KMS-11 (cell line): ENCODE data around the gene NDFIP1.

Experiments
- H2AFZ ChIP-seq: fragments of 200-600 bp; sonication (generic); 2 replicates; pipeline ENCODE4 v1.6.1; 2016; ENCODE audit warnings: antibody characterized with exemption, mixed run types, low read depth
- H3K27ac ChIP-seq: fragments of 200-600 bp; sonication (generic); 2 replicates; pipeline ENCODE4 v1.6.1; 2016; ENCODE audit warnings: mild to moderate bottlenecking, mixed run types
- H3K27me3 ChIP-seq: fragments of 200-600 bp; sonication (generic); 2 replicates; pipeline ENCODE4 v1.6.1; 2017; ENCODE audit warnings: mild to moderate bottlenecking, low read depth, mixed run types, moderate library complexity; ENCODE audit not compliant: insufficient read depth
- H3K36me3 ChIP-seq: fragments of 200-600 bp; sonication (generic); 2 replicates; pipeline ENCODE4 v1.6.1; 2017; ENCODE audit warnings: mild to moderate bottlenecking, mixed run types; ENCODE audit not compliant: insufficient read depth
- H3K4me1 ChIP-seq: fragments of 200-600 bp; sonication (generic); 2 replicates; pipeline ENCODE4 v1.6.1; 2016; ENCODE audit warnings: mild to moderate bottlenecking, low read depth, mixed run types; ENCODE audit not compliant: poor library complexity, severe bottlenecking
- H3K4me2 ChIP-seq: fragments of 200-600 bp; sonication (generic); 2 replicates; pipeline ENCODE4 v1.7.0; 2016; ENCODE audit warnings: mild to moderate bottlenecking, mixed run types
- H3K4me3 ChIP-seq: fragments of 200-600 bp; sonication (generic); IDR thresholded peaks from 2 replicates; pipeline ENCODE4 v1.6.1; 2017; ENCODE audit warnings: low read depth, low read length, mixed read lengths; ENCODE audit not compliant: insufficient read depth
- H3K79me2 ChIP-seq: fragments of 200-600 bp; sonication (generic); 2 replicates; pipeline ENCODE4 v1.6.1; 2016; ENCODE audit warnings: low read depth, mixed run types; ENCODE audit not compliant: insufficient read depth
- H3K9ac ChIP-seq: fragments of 200-600 bp; sonication (generic); 2 replicates; pipeline ENCODE4 v1.6.1; 2016; ENCODE audit warnings: mild to moderate bottlenecking, mixed run types
- H4K20me1 ChIP-seq: fragments of 200-600 bp; sonication (generic); 2 replicates; pipeline ENCODE4 v1.6.1; 2016; ENCODE audit warnings: mild to moderate bottlenecking, mixed run types; ENCODE audit not compliant: insufficient read depth
- TF ChIP-seq, protein P1 (sequence below): fragments of 200-600 bp; sonication (generic); conservative IDR thresholded peaks from 2 replicates; pipeline ENCODE4 v1.6.1; 2017; ENCODE audit warnings: low read depth, mild to moderate bottlenecking, antibody characterized with exemption, low read length, moderate library complexity, mixed read lengths

NDFIP1 gene

DNA sequence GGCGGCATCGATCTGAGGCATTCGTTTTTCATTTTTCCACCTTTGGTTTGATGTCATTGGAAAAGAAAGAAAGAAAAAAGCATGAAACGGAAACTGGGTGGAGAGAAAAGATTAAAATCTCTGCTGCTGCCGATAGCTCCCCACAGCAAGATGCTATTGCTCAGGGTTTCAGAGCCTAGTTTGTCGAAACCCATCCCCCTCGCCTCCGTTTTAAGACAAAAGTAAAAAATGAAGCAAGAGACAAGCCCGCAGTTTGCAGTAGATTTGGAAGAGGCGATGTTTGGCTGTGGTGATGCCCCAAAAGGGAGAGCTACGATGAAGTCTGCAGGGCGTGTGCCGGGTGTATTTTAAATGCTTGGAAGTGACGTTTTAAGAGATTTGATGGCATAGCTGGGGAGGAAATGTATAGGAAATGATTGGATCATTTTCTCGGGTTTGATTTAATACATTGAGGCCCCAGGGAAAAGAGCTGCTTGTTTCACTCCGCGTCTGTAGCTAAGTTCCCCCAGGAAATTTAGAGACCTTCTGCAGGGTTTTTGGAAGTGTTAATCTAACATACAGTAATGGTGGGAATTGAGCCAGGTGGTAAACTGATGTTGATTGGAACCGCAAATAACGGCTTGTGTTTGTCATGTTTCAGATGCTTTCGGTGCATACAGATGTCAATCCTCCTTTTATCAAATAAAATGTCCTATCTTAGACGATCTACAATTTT, 909 bp downstream of the NDFIP1 start:
- Histone ChIP-seq H3K27ac (peak overlapping the region; percentile 88), H3K4me2 (peak overlapping the region; percentile 98), H3K36me3 (no peaks in the 10 kb centered on the region), H3K79me2 (peaks cover 54% of the 10 kb centered on the region), H4K20me1 (no peaks in the 10 kb centered on the region), H3K9ac (peak overlapping the region; percentile 89), H3K4me1 (peaks cover 41% of the 10 kb centered on the region), H3K4me3 (no peak overlapping the region), H2AFZ (peak overlapping the region; percentile 57), H3K27me3 (no peaks in the 10 kb centered on the region)
- TF ChIP-seq, protein P1, sequence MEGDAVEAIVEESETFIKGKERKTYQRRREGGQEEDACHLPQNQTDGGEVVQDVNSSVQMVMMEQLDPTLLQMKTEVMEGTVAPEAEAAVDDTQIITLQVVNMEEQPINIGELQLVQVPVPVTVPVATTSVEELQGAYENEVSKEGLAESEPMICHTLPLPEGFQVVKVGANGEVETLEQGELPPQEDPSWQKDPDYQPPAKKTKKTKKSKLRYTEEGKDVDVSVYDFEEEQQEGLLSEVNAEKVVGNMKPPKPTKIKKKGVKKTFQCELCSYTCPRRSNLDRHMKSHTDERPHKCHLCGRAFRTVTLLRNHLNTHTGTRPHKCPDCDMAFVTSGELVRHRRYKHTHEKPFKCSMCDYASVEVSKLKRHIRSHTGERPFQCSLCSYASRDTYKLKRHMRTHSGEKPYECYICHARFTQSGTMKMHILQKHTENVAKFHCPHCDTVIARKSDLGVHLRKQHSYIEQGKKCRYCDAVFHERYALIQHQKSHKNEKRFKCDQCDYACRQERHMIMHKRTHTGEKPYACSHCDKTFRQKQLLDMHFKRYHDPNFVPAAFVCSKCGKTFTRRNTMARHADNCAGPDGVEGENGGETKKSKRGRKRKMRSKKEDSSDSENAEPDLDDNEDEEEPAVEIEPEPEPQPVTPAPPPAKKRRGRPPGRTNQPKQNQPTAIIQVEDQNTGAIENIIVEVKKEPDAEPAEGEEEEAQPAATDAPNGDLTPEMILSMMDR, result no peak

DNA sequence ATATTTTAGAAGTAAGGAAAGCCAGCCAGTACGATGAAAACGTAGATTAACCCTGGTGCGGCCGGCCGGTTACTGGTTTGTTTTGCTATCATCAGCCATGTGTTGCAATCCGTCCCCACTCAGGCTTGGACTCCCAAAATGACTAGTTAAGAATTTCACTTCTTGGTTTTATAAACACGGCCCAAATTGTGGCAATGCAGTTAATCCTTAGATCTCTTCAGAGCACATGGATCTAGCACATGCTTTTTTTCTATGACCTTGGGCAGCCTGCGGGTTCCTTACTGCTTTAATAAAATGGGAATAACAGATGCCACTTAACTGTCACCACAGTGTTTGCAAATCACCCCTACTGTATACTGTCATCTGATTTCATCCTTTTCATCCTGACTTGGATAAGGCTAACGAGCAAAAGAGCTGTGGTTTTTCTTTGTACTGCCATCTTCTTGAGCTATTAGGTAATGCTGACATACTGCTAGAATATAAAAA, 1.5 kb downstream of the NDFIP1 start:
- Histone ChIP-seq H3K27ac (peak overlapping the region; percentile 88), H3K4me2 (peak overlapping the region; percentile 98), H3K36me3 (no peaks in the 10 kb centered on the region), H3K27me3 (no peaks in the 10 kb centered on the region), H2AFZ (peak overlapping the region; percentile 57), H3K4me3 (no peak overlapping the region), H3K79me2 (peaks cover 60% of the 10 kb centered on the region), H3K9ac (peak overlapping the region; percentile 89), H3K4me1 (peaks cover 35% of the 10 kb centered on the region), H4K20me1 (no peaks in the 10 kb centered on the region)
- TF ChIP-seq, protein P1, result 0 out of 2 replicates have a peak, but pooled peaks have one; percentile 29

DNA sequence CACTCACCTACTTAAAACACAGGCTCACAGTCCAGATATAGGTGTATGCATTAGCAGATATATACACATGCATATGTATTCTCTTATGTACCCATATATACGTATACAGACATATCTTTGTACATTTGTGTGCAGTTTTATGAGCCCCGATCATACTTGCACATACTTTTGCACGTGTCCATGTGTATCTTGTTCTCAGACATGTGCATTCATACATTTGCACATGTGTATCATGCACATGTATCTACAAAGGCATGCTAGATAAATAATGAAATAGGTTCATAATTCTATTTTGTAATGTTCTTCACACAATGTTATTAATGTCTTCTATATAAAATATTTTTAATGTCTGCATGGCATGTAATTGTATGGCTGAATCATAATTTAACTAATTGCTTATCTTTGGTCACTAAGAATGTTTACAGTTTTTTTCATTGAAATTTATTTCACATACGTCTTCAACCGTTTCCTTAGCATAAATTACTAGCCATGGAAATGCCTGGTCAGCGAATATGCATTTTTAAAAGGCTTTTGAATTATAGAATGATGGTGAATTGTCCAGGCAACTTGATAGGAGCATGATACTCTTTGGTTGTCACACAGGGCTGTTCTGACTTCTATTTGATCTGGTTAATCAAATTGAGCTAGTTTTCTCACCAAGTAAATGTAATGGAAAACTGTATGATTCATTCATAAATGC, 2.6 kb downstream of the NDFIP1 start:
- H3K4me2 ChIP-seq, result peak overlapping the region; percentile 98
- no peaks in the 10 kb centered on the region for H3K36me3 ChIP-seq
- H2AFZ ChIP-seq, result no peak overlapping the region
- TF ChIP-seq, protein P1, result no peak
- peaks cover 38% of the 10 kb centered on the region for H3K4me1 ChIP-seq
- no peaks in the 10 kb centered on the region; the same call in 1 of the 2 replicates for H4K20me1 ChIP-seq
- H3K27me3 ChIP-seq, result no peaks in the 10 kb centered on the region
- peaks cover 71% of the 10 kb centered on the region for H3K79me2 ChIP-seq
- H3K9ac ChIP-seq, result peak overlapping the region; percentile 89; the same call in 1 of the 2 replicates
- no peak overlapping the region for H3K27ac ChIP-seq
- no peak overlapping the region for H3K4me3 ChIP-seq

- H3K4me1 ChIP-seq, result peaks cover 60% of the 10 kb centered on the region
Observed at GRCh38 chr5:142114687-142115086, 6.1 kb downstream of the NDFIP1 start.

More at GRCh38 chr5:142114687-142115086, 6.1 kb downstream of the NDFIP1 start:
- Histone ChIP-seq H2AFZ (no peak overlapping the region), H3K27ac (no peak overlapping the region), H3K79me2 (peaks cover 99% of the 10 kb centered on the region), H3K4me3 (no peak overlapping the region), H3K27me3 (no peaks in the 10 kb centered on the region), H3K4me2 (no peak overlapping the region), H4K20me1 (peaks cover 9% of the 10 kb centered on the region; the same call in 1 of the 2 replicates), H3K36me3 (no peaks in the 10 kb centered on the region), H3K9ac (no peak overlapping the region)
- TF ChIP-seq, protein P1, result no peak
